A673 (cell line): ENCODE measurements around the gene HARS1. TPM values are rescaled to one million over a fixed set of nuclear protein-coding genes. Genes with fewer than 3 reads are reported as not detected.
"Not testable (repeated sequence)": the region's sequence is repeated elsewhere in the genome, so short reads cannot be mapped to it uniquely, and the experiment has no call there.

Source experiments
- BruUV-seq: library from RNA; stranded (reverse); fragments of 400-500 nt; replicated peaks from 2 replicates; lab custom pipeline; 2021; lab: Mats Ljungman, UMichigan
- CTCF ChIA-PET: fragments of 300-600 bp; sonication (Branson Sonifier 250); formaldehyde crosslinking; loops from one replicate; lab custom pipeline; 2022; ENCODE audit warnings: antibody characterized with exemption; lab: Charles Lee
- POLR2A ChIA-PET: fragments of 300-600 bp; sonication (Branson Sonifier 250); formaldehyde crosslinking; loops from one replicate; lab custom pipeline; 2022; ENCODE audit warnings: antibody characterized with exemption; ENCODE audit not compliant: low non-redundant PET; lab: Charles Lee
- DNase-seq: peaks from one replicate; pipeline ENCODE4 v3.0.0-alpha.2; 2015; ENCODE audit warnings: low spot score
- H3K27ac ChIP-seq: fragments of 200-600 bp; sonication (generic); 2 replicates; pipeline ENCODE4 v1.5.1; 2016; ENCODE audit warnings: mixed run types, low read depth, mild to moderate bottlenecking, mixed read lengths, antibody characterized with exemption, low read length; ENCODE audit not compliant: poor library complexity, severe bottlenecking
- H3K27me3 ChIP-seq: fragments of 200-600 bp; sonication (generic); replicated peaks from 2 replicates; pipeline ENCODE4 v1.6.1; 2017; ENCODE audit warnings: mixed run types, low read depth, mild to moderate bottlenecking, mixed read lengths, antibody characterized with exemption, low read length; ENCODE audit not compliant: insufficient read depth, poor library complexity
- H3K36me3 ChIP-seq: fragments of 200-600 bp; sonication (generic); 2 replicates; pipeline ENCODE4 v1.6.1; 2016; ENCODE audit warnings: mixed run types, mild to moderate bottlenecking, mixed read lengths, antibody characterized with exemption, low read length; ENCODE audit not compliant: insufficient read depth, poor library complexity, severe bottlenecking
- H3K4me1 ChIP-seq: fragments of 200-600 bp; sonication (generic); 2 replicates; pipeline ENCODE4 v1.6.1; 2017; ENCODE audit warnings: mixed run types, mild to moderate bottlenecking, mixed read lengths, antibody characterized with exemption, low read length; ENCODE audit not compliant: insufficient read depth, poor library complexity, severe bottlenecking
- H3K4me3 ChIP-seq: fragments of 200-600 bp; sonication (generic); 2 replicates; pipeline ENCODE4 v1.5.1; 2016; ENCODE audit warnings: low read depth, mixed run types, mild to moderate bottlenecking, mixed read lengths, low read length; ENCODE audit not compliant: poor library complexity, severe bottlenecking
- H3K9me3 ChIP-seq: fragments of 200-600 bp; sonication (generic); 2 replicates; pipeline ENCODE4 v1.6.1; 2016; ENCODE audit warnings: mixed run types, low read depth, mild to moderate bottlenecking, mixed read lengths, antibody characterized with exemption, low read length; ENCODE audit not compliant: poor library complexity, severe bottlenecking
- CTCF ChIP-seq: fragments of 300-800, 200-600 bp; sonication (generic); conservative IDR thresholded peaks from 2 replicates; pipeline ENCODE4 v1.5.1; 2017; ENCODE audit warnings: low read depth, mild to moderate bottlenecking, antibody characterized with exemption, low read length, moderate library complexity, mixed read lengths
- EZH2 ChIP-seq: fragments of 200-600 bp; sonication (generic); IDR thresholded peaks from 2 replicates; pipeline ENCODE4 v1.6.1; 2017; ENCODE audit warnings: borderline replicate concordance, low read depth, mild to moderate bottlenecking, mixed read lengths, antibody characterized with exemption, low read length; ENCODE audit not compliant: poor library complexity, severe bottlenecking
- intact Hi-C: fragments of 100-400 bp; cut with micrococcal nuclease; formaldehyde crosslinking; loops from one replicate; pipeline ENCODE4 v1.10.0; 2022; ENCODE audit not compliant: unreplicated experiment
- total RNA-seq: library from RNA; stranded (reverse); gene quantifications from 2 replicates; pipeline ENCODE4 v1.2.3, GENCODE V29; 2021

HARS1 gene
- total RNA-seq, 1 experiment from 2014 or later = 101 TPM

- ChIA-PET CTCF (interaction anchor here (1.5 kb wide), 1 partner anchor 279 kb away, joined by 3 read pairs; no protein-coding TSS in a partner anchor), POLR2A (no interaction called here)
- Histone ChIP-seq H3K9me3 (no peaks in the 10 kb centered on the region), H3K4me3 (no peak overlapping the region), H3K4me1 (peaks cover 23% of the 10 kb centered on the region), H3K27me3 (no peaks in the 10 kb centered on the region), H3K36me3 (peaks cover 38% of the 10 kb centered on the region), H3K27ac (no peak overlapping the region)
- TF ChIP-seq CTCF = no peak
- no peak for TF ChIP-seq EZH2
- BruUV-seq = no TSS peak
- intact Hi-C loops = no loop called here
- no peak for DNase-seq
These were observed 49.5 kb downstream of the HARS1 start for GRCh38 chr5:140641716-140642115.

DNA sequence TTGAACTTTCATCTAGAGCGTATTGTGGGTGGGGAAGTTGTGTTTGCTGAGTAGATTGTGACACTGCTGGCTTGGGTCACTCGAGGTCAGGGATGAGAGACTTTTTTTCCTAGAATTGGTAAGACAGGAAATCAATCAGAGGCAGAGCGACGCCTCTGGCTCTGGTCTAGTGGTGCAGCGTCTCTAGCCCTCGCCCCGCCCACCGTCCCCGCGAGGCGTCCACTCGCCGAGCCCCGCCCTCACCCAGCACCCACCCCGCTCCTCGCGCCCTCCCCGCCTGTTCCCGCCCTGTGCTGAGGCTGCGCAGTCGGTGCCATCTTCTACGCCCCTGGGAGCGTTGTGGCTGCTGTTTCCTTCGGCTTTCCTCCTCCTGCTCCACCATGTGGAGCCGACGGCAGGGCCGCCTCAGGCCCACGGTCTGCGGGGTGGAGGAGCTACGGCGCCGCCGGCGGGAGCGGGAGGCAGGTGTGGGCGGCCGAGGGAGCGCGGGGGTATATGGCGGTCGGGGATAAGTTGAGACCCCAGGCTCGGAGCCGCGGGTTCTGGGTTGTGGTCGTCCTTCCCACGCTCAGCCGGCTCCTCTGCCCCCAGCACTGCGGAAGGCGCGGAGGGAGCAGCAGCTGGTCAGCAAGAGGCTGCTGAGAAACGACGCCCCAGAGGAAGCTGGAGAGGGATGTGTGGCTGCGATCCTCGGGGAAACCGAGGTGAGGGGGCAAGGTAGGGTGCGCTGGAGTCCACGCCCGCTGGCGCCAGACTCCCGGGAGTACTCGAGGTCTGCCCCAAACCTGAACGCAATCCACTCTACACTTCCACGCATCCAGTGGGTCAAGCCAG, 51.8 kb downstream of the HARS1 start, which contains the start of gene TMCO6:
TMCO6 (plus strand) TSS at position 304 of the 834 bp plus-strand sequence; CDS start at position 381, 77 bp downstream.
- H3K36me3 ChIP-seq = peaks cover 22% of the 10 kb centered on the region
- peak; percentile 97 for DNase-seq
- BruUV-seq = TSS peak; percentile 65
- H3K27me3 ChIP-seq = no peaks in the 10 kb centered on the region
- peak within 1 kb of the TSS; percentile 91 for H3K4me3 ChIP-seq
- TF ChIP-seq CTCF (peak; percentile 72), EZH2 (no peak)
- POLR2A ChIA-PET = no interaction called here
- CTCF ChIA-PET = no interaction called here
- no peaks in the 10 kb centered on the region for H3K9me3 ChIP-seq
- H3K4me1 ChIP-seq = peaks cover 17% of the 10 kb centered on the region
- peak within 1 kb of the TSS; percentile 93 for H3K27ac ChIP-seq
- intact Hi-C loops = loop anchor here (5.0 kb wide), 2 partner anchors 77 to 267 kb away; partner anchors contain the start of genes APBB3 and SLC35A4

DNA sequence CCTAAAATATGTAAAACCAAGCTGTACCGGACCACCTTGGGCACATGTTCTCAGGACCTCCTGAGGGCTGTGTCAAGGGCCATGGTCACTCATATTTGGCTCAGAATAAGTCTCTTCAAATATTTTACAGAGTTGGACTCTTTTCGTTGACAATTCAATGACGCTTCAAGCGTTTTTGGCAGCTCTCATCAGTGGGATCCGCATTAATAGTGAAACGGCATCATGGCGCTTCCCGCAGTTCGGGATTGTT, 52.3 kb downstream of the HARS1 start:
- H3K9me3 ChIP-seq, POLR2A ChIA-PET, DNase-seq, BruUV-seq, H3K27me3 ChIP-seq: not testable (repeated sequence)
- Histone ChIP-seq H3K27ac (peak overlapping the region; percentile 93), H3K4me1 (peaks cover 17% of the 10 kb centered on the region), H3K4me3 (peak overlapping the region; percentile 91), H3K36me3 (peaks cover 17% of the 10 kb centered on the region)
- CTCF ChIA-PET = interaction anchor here (0.7 kb wide), 1 partner anchor 28 kb away, joined by 4 read pairs; no protein-coding TSS in a partner anchor
- intact Hi-C loops = loop anchor here (5.0 kb wide), 2 partner anchors 77 to 267 kb away; partner anchors contain the start of genes APBB3 and SLC35A4
